NCI-H2227 treated with DMSO at 0.1 percent for 48 hours (cell line): ENCODE results near the gene NFS1.
A peak's percentile ranks its signal among the peaks of the same experiment; 100 is the strongest.
"Not testable (repeated sequence)": the region's sequence is repeated elsewhere in the genome, so short reads cannot be mapped to it uniquely, and the experiment has no call there.

Experiments
- DNase-seq: peaks from one replicate; lab custom pipeline; 2025; lab: John Stamatoyannopoulos, UW

The NFS1 gene

DNA sequence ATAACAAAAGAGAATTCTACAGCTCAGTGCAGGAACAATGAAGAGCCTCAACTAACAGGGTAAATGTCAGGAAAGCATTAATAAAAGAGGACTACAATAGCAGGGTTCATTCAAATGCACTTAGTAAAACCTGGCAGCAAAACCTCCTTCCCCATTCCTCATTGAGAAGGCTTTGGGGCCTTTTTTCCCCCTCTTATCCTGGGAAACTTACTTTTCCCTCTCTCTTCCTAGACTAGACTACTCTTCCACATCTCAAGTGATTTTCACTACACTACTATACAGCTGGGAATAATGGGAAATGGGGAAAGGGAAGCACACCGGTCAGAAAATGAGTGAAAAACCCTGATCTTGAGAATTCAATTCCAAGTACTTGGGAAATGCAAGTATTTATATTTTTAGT, 10.1 kb upstream of the NFS1 start:
- no peak for DNase-seq

DNA sequence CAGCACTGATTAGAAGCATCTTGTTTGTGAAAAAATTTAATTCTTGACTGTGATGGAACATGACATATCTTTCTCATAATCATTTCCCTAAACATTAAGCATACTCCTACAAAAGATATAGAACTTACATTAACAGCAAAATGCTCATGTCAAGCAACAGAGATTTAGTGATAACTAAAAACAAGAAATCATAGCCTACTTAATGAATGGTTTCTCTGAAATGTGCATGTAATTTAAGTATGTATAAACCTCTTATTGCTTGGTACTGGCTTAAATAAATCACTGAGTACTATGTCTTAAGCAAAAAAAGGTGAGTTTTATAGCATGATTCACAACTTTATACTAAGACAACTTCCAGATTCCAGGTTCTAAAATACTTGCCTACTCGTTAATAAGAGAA, 9.3 kb upstream of the NFS1 start:
- DNase-seq = no peak

DNA sequence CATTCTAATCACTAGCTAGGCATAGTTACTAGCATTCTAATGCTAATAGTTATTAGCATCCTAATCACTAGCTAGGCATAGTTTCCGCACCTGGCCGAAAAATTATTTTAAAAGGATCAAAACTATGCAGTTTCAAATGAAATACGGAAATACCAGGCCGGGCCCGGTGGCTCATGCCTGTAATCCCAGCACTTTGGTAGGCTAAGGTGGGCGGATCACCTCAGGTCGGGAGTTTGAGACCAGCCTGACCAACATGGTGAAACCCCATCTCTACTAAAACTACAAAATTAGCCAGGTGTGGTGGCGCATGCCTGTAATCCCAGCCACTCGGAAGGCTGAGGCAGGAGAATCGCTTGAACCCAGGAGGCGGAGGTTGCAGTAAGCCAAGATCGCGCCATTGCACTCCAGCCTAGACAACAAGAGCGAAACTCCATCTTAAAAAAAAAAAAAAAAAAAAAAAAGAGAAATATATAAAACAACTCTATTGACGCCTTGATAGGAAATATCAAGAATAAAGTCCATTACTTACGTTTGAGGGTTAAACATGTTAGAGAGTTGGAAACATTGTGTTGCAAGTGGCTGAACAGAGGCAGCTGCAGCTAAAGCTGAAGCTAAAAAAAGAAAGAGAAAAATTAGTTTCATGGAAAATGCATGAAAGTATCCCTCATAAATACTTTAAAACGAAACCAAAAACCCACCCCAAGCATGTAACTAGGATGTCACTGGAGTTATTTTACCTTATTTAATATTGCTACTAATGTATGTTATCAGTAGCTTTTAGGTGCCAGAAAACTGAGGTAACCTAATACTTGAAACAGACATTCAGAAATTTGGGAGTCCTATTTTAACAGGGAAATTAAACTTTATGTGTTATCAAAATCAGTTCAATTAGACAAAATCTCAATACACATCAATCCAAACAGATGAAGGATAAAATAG, 7.7 kb upstream of the NFS1 start:
- not testable (repeated sequence) for DNase-seq

DNA sequence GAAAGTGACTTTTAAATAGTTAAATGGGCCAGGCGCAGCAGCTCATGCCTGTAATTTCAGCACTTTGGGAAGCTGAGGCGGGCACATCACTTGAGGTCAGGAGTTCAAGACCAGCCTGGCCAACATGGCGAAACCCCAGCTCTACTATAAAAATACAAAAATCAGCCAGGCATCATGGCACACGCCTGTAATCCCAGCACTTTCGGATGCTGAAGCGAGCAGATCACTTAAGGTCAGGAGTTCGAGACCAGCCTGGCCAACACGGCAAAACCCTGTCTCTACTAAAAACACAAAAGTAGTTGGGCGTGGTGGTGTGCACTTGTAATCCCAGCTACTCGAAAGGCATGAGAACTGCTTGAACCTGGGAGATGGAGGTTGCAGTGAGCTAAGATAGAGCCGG, 6.7 kb upstream of the NFS1 start:
- DNase-seq = not testable (repeated sequence)

DNA sequence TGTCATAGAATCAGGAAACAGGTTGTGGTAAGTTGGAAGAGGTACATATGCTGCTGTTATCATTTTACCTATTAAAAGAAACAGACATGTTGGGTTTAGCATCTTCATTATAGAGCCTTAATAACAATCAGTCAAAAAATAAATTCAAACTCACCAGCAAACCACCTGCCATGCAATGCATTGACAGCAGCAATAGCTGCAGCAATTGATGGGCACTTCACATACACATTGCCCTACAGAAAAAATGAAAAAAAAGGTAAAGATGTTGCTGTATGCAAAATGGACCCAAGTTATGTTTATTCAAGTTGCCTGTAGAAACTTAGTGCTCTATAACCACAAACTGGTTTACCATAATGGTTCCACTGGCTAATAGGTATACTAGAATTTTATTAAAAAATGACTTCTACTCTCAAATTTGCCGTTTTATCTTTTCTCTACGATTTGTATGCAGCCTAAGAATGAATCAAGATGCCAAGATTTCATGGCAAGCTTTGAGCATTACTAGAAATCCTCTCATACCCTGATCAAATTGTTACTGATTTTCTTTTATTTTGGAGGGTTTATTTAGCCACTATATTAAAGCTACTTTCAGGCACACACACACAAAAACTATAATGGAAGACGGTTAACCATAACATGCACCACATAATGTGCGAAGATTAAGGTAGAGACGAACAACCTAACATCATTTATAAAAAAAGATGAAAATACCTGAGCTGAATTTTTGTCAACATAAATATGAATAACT, 5.5 kb upstream of the NFS1 start:
- DNase-seq = no peak

DNA sequence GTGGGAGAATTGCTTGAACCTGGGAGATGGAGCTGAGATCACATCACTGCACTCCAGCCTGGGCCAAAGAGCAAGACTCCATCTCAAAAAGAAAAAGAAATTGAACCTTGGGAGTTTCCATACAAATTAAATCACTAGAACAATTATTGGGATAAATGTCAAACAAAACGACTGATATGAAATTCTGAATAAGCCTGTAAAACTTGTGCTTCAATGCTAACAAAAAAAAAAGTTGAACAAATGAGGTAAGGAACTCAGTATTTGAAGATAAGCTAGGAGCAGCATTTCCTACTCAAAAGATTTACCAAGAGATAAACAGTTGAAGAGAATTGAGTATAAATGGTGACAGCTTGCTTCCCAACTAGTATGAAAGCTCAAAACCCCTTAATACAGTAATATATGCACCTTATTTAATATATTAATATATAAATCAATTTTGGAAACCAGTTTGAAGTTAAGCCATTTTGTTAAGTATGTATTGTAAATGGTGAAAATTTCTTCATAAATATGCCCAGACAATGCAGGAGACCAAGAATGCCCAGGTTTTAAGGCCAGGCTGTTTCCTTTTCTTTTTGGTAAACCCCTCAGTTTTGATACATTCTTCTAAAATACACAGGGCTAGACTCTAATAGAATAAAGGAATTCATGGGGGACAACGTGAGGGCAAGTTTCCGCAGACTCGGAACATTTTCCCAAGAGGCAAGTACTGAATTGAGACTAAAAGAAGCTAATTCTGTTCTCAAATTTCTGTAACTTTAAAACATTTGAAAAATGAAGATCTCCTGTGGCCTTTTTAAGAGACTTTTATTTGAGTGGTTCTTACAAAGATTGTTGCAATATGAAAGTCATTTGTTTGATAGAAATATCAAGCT, 3.9 kb upstream of the NFS1 start:
- no peak for DNase-seq

DNA sequence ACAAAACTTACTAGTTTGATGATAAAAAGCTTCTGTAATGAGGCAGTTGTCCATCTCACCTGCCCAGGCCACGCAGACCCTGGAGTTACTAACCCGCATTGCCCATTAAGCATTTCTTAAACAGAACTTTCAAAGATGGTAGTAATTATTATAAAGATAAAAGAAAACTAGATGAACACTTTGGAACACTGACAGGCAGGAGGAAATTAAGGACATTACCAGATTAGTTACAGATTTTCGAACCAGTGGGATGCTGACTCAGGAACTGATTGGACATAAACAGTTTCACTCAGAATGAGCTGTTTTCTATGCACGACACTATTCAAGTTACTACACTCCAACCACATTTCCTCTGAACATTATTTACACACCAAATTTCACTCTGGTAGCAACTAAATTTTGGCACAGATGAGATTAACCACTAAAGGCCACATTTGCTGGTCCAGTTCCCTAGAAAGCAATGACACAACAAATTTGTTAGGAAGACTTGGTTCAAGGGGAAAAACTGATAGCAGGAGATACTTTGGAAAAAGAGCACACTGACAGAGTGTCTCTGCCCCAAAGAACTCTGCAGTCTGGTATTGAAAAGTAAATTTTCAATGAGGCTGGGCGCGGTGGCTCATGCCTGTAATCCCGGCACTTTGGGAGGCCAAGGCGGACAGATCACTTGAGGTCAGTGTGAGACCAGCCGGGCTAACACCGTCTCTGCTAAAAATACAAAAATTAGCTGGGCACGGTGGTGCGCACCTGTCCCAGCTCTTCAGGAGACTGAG, 3.1 kb upstream of the NFS1 start:
- no peak for DNase-seq

DNA sequence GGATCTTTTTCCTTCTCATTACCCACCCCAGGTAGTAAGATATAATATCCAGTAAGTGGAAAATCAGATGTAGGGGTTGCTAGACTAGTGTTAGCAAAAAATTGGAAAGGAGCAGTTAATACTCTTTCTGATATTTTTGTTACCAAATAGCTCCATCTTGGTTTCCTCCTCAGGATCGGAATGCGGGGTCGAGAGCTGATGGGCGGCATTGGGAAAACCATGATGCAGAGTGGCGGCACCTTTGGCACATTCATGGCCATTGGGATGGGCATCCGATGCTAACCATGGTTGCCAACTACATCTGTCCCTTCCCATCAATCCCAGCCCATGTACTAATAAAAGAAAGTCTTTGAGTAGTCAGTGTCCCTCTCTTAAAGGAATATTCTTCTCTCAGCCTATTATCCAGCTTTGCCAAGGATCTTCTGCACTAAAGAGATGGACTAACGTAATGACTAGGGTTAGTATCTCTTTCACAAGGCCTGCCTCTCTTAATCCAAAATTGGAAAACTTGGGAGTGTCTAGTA, 1.5 kb upstream of the NFS1 start:
- DNase-seq = no peak

DNA sequence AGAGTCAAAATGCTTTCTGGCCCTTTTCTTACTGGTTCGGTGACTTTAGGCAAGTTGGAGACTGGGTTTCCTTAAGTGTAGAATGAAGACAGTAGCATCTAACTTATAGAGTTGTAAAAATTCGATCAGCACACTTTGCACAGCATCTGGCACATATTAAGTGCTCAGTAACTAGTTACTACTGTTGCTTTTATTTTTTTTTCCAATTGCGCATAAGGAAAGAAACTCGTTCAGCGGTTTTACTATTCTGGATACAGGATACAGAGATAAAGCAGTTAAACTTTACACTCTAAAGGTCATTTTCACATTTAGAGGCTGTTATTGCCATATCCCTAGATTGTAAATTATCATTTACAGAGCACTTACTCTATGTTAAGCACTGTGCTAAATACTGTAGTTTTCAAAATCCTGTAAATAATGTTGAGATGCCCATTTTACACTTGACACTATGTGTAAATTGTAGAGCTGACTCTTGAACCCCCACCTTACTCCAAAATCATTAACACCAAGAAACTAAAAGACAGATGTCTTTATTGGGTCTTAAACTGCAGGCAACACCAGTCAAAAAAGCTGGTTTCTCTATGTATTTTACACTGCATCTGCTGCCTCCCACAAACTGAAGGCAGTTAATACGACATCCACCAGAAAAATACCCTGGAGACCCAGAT, 939 bp upstream of the NFS1 start:
- no peak for DNase-seq

DNA sequence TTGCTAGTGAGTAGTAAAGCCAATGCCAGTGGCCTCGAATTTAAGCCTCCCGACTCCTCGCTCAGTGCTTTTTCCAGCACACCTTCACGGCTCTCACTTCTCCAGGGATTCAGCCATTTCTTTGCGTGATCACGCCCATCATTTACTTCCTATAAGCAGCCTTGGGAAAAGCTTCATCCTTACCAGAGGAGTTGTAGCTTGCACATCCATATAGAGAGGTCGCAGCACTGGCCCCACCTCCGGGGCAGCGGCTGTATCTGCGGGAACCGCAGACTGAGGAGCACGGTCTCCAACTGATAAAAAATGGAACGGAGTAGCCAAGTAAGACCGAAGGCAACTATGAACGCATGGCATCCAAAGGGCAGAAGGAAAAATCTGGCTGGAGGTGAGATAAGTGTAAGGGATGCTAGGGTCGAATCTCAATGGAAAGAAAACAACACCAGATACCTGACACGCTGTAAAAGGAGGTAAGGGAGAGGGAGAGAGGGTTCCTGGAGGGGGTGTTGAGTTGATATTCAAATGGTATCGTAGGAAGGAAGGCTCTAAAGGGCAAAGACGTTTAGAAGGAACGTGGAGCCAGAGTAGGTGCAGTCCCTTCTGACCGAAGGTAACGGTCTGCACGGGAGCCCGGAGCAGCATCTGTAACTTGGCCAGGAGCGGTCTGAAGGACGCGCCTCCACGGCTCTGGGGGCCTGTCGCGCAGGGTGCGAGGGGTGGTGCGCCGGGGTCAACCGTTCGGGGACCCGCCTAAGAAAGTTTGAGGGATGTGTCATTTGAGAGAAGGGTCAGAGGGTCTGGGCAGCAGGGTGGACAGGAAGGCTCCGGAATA, 640 bp downstream of the NFS1 start:
- DNase-seq = peak; percentile 13

DNA sequence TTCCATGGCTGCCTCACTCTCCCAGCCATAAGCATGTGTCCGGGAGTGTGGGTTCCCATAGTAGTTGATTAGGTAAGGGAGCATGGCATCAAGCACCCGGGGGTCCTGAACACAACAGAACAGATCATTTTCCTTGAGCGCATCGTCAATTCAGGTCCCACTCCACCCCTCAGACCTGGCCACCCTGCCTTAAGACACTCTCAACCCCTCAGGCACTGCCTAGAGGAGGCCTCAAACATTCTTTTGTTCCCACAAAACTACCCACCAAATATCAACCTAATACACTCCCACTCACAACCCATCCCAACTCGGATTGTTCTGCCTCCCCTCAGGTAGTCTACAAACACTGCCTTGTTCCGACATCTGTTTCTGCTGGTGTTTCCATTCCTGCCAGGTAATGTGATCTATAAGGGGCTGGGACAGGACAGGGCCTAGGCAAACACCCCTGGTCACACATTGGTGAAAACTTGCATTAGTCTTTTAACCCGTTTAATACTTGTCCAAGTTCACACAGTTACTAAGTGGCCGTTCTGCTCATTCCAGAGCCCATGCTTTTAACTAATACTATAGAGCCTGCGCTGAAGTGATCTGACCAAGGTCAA, 1.4 kb downstream of the NFS1 start:
- DNase-seq = no peak

DNA sequence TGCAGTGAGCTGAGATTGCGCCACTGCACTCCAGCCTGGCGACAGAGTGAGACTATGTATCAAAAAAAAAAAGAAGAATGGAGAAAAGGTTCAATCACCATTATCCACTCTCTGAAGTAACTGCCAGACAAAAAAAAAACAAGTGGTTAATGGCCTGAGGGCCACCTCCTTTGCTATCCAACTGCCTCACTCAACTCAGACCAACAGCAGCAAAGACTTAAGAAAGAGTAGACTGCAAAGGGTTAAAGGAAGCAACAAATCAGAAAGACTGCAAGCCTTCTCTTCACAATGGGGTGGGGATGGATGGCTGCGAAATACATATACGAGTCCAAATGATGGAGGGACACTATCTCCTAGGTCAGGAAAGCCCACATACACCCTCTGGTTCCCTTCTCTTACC, 3.2 kb downstream of the NFS1 start:
- no peak for DNase-seq

DNA sequence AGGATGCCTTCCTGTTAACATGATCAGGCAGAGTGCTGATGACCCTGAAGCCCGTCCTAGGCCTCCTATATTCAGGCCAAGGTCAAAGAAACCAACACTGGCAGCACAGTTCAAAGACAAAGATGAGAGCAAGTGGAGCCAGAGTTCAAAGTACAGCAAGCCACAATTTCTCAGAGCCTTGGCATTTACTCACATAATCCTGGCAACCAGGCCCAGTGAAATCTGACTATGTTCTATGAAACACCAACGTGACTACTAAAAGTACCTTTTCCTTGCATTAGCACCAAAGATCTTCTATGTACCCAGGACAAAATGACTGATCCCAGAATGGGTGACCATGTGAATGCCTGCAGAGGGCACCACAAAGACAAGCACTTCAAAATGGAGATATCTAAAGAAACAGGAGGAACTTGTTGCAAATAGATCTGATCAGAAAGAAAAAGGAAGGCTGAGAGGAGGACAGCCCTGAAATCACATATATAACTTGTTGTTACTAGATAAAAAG, 3.9 kb downstream of the NFS1 start:
- no peak for DNase-seq

DNA sequence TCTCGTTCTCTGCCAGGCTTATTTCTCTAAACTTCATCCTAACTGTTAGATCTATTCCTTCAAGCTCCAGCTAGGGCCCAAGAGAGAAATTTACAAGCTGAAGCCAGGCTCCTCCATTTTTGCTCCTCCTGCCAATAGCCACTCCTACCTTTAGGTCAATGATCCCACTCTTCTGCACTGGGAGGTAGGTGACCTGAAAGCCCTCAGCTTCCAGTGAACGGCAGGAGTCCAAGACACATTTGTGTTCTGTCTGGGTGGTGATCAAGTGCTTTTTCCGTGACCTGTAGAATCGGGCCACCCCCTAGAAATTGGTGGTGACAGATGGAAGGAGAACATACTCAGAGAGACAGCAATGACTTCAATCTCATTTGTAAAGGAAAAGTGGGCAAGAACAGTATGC, 8.9 kb downstream of the NFS1 start:
- no peak for DNase-seq

DNA sequence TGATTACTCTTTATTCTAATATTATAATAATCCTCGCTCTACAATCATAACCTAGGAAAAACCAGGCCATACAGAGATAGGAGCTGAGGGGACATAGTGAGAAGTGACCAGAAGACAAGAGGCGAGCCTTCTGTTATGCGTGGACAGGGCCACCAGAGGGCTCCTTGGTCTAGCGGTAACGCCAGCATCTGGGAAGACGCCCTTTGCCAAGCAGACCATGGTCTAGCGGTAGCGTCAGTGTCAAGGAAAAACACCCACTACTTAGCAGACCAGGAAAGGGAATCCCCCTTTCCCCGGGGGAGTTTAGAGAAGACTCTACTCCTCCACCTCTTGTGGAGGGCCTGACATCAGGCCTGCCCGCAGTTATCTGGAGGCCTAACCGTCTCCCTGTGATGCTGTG, 12.3 kb downstream of the NFS1 start:
- not testable (repeated sequence) for DNase-seq

DNA sequence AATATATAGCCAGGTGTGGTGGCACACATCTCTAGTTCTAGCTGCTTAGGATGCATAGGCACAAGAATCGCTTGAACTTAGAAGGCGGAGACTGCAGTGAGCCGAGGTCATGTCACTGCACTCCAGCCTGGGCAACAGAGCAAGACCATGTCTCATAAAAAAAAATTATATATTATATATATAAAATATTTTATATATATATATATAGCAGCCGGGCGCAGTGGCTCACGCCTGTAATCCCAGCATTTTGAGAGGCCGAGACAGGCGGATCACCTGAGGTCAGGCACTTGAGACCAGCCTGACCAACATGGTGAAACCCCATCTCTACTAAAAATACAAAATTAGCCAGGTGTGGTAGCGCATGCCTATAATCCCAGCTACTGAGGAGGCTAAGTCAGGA, 13.8 kb downstream of the NFS1 start:
- not testable (repeated sequence) for DNase-seq

DNA sequence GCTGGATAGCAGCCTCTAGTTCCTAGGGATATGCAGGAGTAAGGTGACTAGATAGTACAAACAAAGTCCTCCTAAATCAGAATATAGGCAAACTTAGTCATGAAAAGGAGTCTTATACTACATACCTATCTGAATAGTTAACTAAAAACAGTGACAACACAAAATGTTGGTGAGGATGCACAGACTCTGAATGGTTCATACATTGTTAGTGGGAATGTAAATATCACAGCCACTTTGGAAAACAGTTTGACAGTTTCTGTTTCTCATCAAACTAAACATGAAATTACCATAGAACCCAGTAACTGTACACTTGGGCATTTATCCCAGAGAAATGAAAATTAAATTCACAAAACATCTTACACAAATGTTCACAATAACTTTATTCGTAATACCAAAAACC, 17.2 kb downstream of the NFS1 start:
- no peak for DNase-seq

DNA sequence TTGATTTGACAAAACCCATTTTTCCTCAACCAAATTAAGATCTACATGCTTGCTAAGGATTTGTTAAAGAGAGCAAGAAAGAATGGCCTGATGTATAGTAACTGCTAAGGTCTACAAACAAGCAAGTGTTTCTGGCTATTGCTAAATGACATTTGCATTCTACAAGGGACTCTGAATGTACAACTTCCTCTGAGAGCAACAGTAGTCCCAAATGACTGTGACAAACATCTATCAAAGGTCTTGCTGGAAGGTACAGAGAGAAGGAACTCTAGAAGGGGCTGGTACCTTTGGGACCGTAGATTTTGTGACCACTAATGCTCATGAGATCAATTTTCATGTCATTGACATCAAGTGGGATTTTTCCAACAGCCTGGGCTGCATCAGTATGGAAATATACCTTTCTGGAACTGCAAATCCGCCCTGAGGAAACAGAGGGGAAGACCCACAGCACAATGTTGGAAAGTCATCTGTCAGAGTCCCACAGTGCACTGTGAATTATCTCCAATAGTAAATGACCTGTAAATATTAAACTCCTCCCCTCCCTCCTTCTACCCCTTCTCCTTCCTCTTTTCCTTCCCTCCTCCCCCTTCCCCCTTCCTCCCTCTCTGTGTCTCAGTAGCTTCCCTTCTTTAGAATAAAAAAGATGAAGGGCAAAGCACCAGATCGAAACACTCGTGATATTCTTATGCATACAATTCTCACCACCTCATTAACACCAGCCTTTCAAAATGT, 18.5 kb downstream of the NFS1 start:
- DNase-seq = no peak

DNA sequence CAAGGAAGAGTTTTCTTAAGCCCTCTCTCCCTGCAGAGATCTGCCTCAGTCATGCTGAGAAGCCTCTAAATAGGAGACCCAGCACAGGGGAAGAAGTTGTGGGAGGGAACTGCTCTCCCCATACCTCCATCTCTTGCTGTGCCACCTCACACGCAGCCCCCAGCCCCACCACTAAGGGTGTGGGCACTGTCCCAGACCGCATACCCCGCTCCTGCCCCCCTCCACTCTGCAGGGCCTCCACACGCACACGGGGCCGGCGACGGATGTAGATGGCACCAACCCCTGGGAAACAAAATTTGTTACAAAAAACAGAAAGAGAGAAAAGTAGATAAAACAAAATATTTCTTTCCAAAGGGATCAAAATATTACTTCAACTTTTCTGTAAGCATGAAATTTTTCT, 24.2 kb downstream of the NFS1 start:
- DNase-seq = no peak
